Hepatocyte (in vitro differentiated cells): Measurements from ENCODE around the gene B3GNT7. TPM values are rescaled to one million over a fixed set of nuclear protein-coding genes. Genes with fewer than 3 reads are reported as not detected.

Experiments used
- DNase-seq: peaks from one replicate; pipeline ENCODE4 v3.0.0-alpha.2; 2016; ENCODE audit warnings: low spot score
- H2AFZ ChIP-seq: fragments of 200-600 bp; sonication (generic); 2 replicates; pipeline ENCODE4 v1.6.0; 2016; ENCODE audit warnings: antibody characterized with exemption, mild to moderate bottlenecking
- H3K27ac ChIP-seq: fragments of 200-600 bp; sonication (generic); 2 replicates; pipeline ENCODE4 v1.5.1; 2016; ENCODE audit warnings: mild to moderate bottlenecking
- H3K27me3 ChIP-seq: fragments of 200-600 bp; sonication (generic); 2 replicates; pipeline ENCODE4 v1.6.1; 2016
- H3K36me3 ChIP-seq: fragments of 200-600 bp; sonication (generic); replicated peaks from 2 replicates; pipeline ENCODE4 v1.5.1; 2016; ENCODE audit warnings: low read depth; ENCODE audit not compliant: insufficient read depth
- H3K4me1 ChIP-seq: fragments of 200-600 bp; sonication (generic); 2 replicates; pipeline ENCODE4 v1.5.1; 2016; ENCODE audit warnings: mild to moderate bottlenecking, moderate library complexity; ENCODE audit not compliant: insufficient read depth
- H3K4me2 ChIP-seq: fragments of 200-600 bp; sonication (generic); 2 replicates; pipeline ENCODE4 v1.6.0; 2016
- H3K4me3 ChIP-seq: fragments of 200-600 bp; sonication (generic); 2 replicates; pipeline ENCODE4 v1.5.1; 2016; ENCODE audit warnings: mild to moderate bottlenecking
- H3K79me2 ChIP-seq: fragments of 200-600 bp; sonication (generic); 2 replicates; pipeline ENCODE4 v1.6.0; 2017; ENCODE audit warnings: mild to moderate bottlenecking
- H3K9me2 ChIP-seq: fragments of 200-600 bp; sonication (generic); replicated peaks from 2 replicates; pipeline ENCODE4 v1.6.0; 2017; ENCODE audit warnings: mild to moderate bottlenecking; ENCODE audit not compliant: insufficient read depth
- H3K9me3 ChIP-seq: fragments of 200-600 bp; sonication (generic); 2 replicates; pipeline ENCODE4 v1.5.1; 2016; ENCODE audit warnings: low read depth, mild to moderate bottlenecking
- H4K20me1 ChIP-seq: fragments of 200-600 bp; sonication (generic); 2 replicates; pipeline ENCODE4 v1.6.0; 2016; ENCODE audit warnings: mild to moderate bottlenecking; ENCODE audit not compliant: insufficient read depth, poor library complexity, severe bottlenecking
- CTCF ChIP-seq: fragments of 200-600 bp; sonication (generic); IDR thresholded peaks from 2 replicates; pipeline ENCODE4 v1.5.1; 2016; ENCODE audit warnings: antibody characterized with exemption, mild to moderate bottlenecking; ENCODE audit not compliant: poor library complexity
- EZH2 ChIP-seq: fragments of 200-600 bp; sonication (generic); IDR thresholded peaks from 2 replicates; pipeline ENCODE4 v1.6.1; 2016; ENCODE audit warnings: antibody characterized with exemption, mild to moderate bottlenecking, borderline replicate concordance
- EZH2phosphoT487 ChIP-seq: fragments of 200-600 bp; sonication (generic); IDR thresholded peaks from one replicate; pipeline ENCODE4 v1.6.1; 2018; ENCODE audit warnings: antibody characterized with exemption, mild to moderate bottlenecking, low read depth, moderate library complexity; ENCODE audit not compliant: unreplicated experiment, severe bottlenecking
- WGBS: methylation state at CpG from one replicate; pipeline ENCODE4 v1.1.6; 2016; ENCODE audit warnings: low lambda C conversion rate; ENCODE audit errors: missing lambda C conversion rate; 5-methylcytosine and 5-hydroxymethylcytosine counted together
- polyA plus RNA-seq: library from polyadenylated mRNA; unstranded; fragments of >200 nt; fragmentation: Nextera tagmentation; extraction: Ambion mirVana; gene quantifications from 2 replicates; pipeline ENCODE4 v1.2.1, GENCODE V29; 2016
- total RNA-seq: library from RNA; depleted of rRNA; stranded (reverse); fragments of >200 nt; gene quantifications from 2 replicates; pipeline ENCODE4 v1.2.3, GENCODE V29; 2014

Gene B3GNT7
- total and polyA plus RNA-seq, 2 experiments from 2014 or later = 4.3 to 6.2 TPM

GRCh38 chr2:231353469-231353868 lies 42.0 kb upstream of the B3GNT7 start:
- Histone ChIP-seq H3K79me2 (no peaks in the 10 kb centered on the region), H3K4me2 (no peak overlapping the region), H2AFZ (no peak overlapping the region), H3K4me3 (no peak overlapping the region), H3K27me3 (no peaks in the 10 kb centered on the region), H3K9me2 (no peaks in the 10 kb centered on the region), H4K20me1 (no peaks in the 10 kb centered on the region), H3K4me1 (peaks cover 3% of the 10 kb centered on the region), H3K27ac (no peak overlapping the region), H3K9me3 (no peaks in the 10 kb centered on the region), H3K36me3 (no peaks in the 10 kb centered on the region)
- DNase-seq = no peak
- 98% methylated on average over 5 of the region's 6 CpGs for WGBS
- TF ChIP-seq CTCF (no peak), EZH2 (no peak)

- no peak overlapping the region for H3K4me2 ChIP-seq
- H3K27ac ChIP-seq = no peak overlapping the region
- no peak for DNase-seq
- no peaks in the 10 kb centered on the region for H3K9me3 ChIP-seq
- no peak for TF ChIP-seq EZH2phosphoT487
- no peak for TF ChIP-seq EZH2
- TF ChIP-seq CTCF = no peak
- no peaks in the 10 kb centered on the region for H3K79me2 ChIP-seq
- H3K27me3 ChIP-seq = no peaks in the 10 kb centered on the region
- peaks cover 3% of the 10 kb centered on the region for H3K4me1 ChIP-seq
- H3K36me3 ChIP-seq = no peaks in the 10 kb centered on the region
- 69% methylated on average over 28 of the region's 28 CpGs for WGBS
- no peak overlapping the region for H3K4me3 ChIP-seq
- no peak overlapping the region for H2AFZ ChIP-seq
- no peaks in the 10 kb centered on the region for H4K20me1 ChIP-seq
- H3K9me2 ChIP-seq = no peaks in the 10 kb centered on the region
Observed at GRCh38 chr2:231355508-231356465, 39.7 kb upstream of the B3GNT7 start.

- 72% methylated on average over 5 of the region's 5 CpGs for WGBS
- Histone ChIP-seq H3K27me3 (no peaks in the 10 kb centered on the region), H3K36me3 (no peaks in the 10 kb centered on the region), H3K9me3 (no peaks in the 10 kb centered on the region), H3K79me2 (no peaks in the 10 kb centered on the region), H2AFZ (no peak overlapping the region), H3K4me2 (no peak overlapping the region), H3K4me1 (peaks cover 3% of the 10 kb centered on the region), H3K9me2 (no peaks in the 10 kb centered on the region), H4K20me1 (no peaks in the 10 kb centered on the region), H3K27ac (no peak overlapping the region), H3K4me3 (no peak overlapping the region)
- TF ChIP-seq EZH2 = no peak
- no peak for TF ChIP-seq EZH2phosphoT487
- no peak for TF ChIP-seq CTCF
- no peak for DNase-seq
Observed at GRCh38 chr2:231356466-231356844, 39.1 kb upstream of the B3GNT7 start.
